T-helper 1 cell treated with Interleukin-12 subunit alpha and Interleukin-12 subunit beta and Interleukin-4 antibody, amounts not matched to agents 30 ng/mL and 1 ng/mL, for 36 hours (primary cell): ENCODE measurements around the gene ZEB2. TPM values are rescaled to one million over a fixed set of nuclear protein-coding genes. Genes with fewer than 3 reads are reported as not detected.
"Not testable (repeated sequence)": the region's sequence is repeated elsewhere in the genome, so short reads cannot be mapped to it uniquely, and the experiment has no call there.

Source experiments
- intact Hi-C: fragments of 100-400 bp; cut with micrococcal nuclease; formaldehyde crosslinking; loops from one replicate; pipeline ENCODE4 v1.15.1; 2024
- total RNA-seq: library from RNA; stranded (reverse); gene quantifications from 2 replicates; pipeline ENCODE4 v1.2.3, GENCODE V29; 2022

The ZEB2 gene
- total RNA-seq, 1 donor from 2014 or later, result 9.6 TPM

GRCh38 chr2:144396318-144396717 lies 123.6 kb downstream of the ZEB2 start:
- intact Hi-C loops, result no loop called here

- intact Hi-C loops, result no loop called here
Observed at GRCh38 chr2:144390424-144391020, 129.4 kb downstream of the ZEB2 start.

- intact Hi-C loops, result no loop called here
Observed at GRCh38 chr2:144389930-144390311, 130.0 kb downstream of the ZEB2 start.

- intact Hi-C loops, result no loop called here
Observed at GRCh38 chr2:144389151-144389929, 130.6 kb downstream of the ZEB2 start.

GRCh38 chr2:144385381-144385780 lies 134.5 kb downstream of the ZEB2 start:
- intact Hi-C loops, result no loop called here

- intact Hi-C loops, result loop anchor here (2.0 kb wide), 4 partner anchors 51 to 201 kb away; a partner anchor contains a TSS
Observed at GRCh38 chr2:144383571-144384100, 136.3 kb downstream of the ZEB2 start.

GRCh38 chr2:144382849-144383248 lies 137.1 kb downstream of the ZEB2 start:
- intact Hi-C loops, result loop anchor here (2.0 kb wide), 4 partner anchors 50 to 200 kb away; a partner anchor contains a TSS

- intact Hi-C loops, result loop anchor here (2.0 kb wide), 4 partner anchors 49 to 199 kb away; a partner anchor contains a TSS
Observed at GRCh38 chr2:144381716-144382115, 138.2 kb downstream of the ZEB2 start.

- intact Hi-C loops, result no loop called here
Observed at GRCh38 chr2:144379851-144380311, 140.0 kb downstream of the ZEB2 start.

- intact Hi-C loops, result no loop called here
Observed at GRCh38 chr2:144378551-144378950, 141.4 kb downstream of the ZEB2 start.

- intact Hi-C loops, result no loop called here
Observed at GRCh38 chr2:144377914-144378313, 142.0 kb downstream of the ZEB2 start.

GRCh38 chr2:144376926-144377325 lies 143.0 kb downstream of the ZEB2 start:
- intact Hi-C loops, result no loop called here

GRCh38 chr2:144376460-144376859 lies 143.5 kb downstream of the ZEB2 start:
- intact Hi-C loops, result no loop called here

- intact Hi-C loops, result no loop called here
Observed at GRCh38 chr2:144374163-144374661, 145.7 kb downstream of the ZEB2 start.

- intact Hi-C loops, result no loop called here
Observed at GRCh38 chr2:144372410-144373080, 147.4 kb downstream of the ZEB2 start.

GRCh38 chr2:144370937-144371584 lies 148.9 kb downstream of the ZEB2 start:
- intact Hi-C loops, result no loop called here

GRCh38 chr2:144369416-144369815 lies 150.5 kb downstream of the ZEB2 start:
- intact Hi-C loops, result no loop called here

- intact Hi-C loops, result no loop called here
Observed at GRCh38 chr2:144366825-144367429, 153.0 kb downstream of the ZEB2 start.

GRCh38 chr2:144364944-144365738 lies 154.8 kb downstream of the ZEB2 start:
- intact Hi-C loops, result no loop called here

- intact Hi-C loops, result not testable (repeated sequence)
Observed at GRCh38 chr2:144364247-144364646, 155.7 kb downstream of the ZEB2 start.
